Measurements from ENCODE around the gene DYNLT4.
"Not testable (repeated sequence)": the region's sequence is repeated elsewhere in the genome, so short reads cannot be mapped to it uniquely, and the experiment has no call there.

GRCh38 chr1:44838294-44838693 is 31.1 kb upstream of the DYNLT4 start:
- TF ChIP-seq EP300, CTCF, POLR2A, POLR2AphosphoS5 (IDR thresholded peaks at IDR 0.05): not testable (repeated sequence)

Data from suprapubic skin (tissue), 4 donors.